Loucy (cell line): ENCODE data around the gene CRYGS.

Source experiments
- CTCF ChIP-seq: fragments of 200-600 bp; sonication (generic); conservative IDR thresholded peaks from 2 replicates; pipeline ENCODE4 v1.5.1; 2014; ENCODE audit warnings: mild to moderate bottlenecking, antibody characterized with exemption, low read length
- EZH2phosphoT487 ChIP-seq: fragments of 200-600 bp; IDR thresholded peaks from 2 replicates; pipeline ENCODE4 v1.6.1; 2018; ENCODE audit warnings: antibody characterized with exemption, mild to moderate bottlenecking, moderate library complexity, borderline replicate concordance

DNA sequence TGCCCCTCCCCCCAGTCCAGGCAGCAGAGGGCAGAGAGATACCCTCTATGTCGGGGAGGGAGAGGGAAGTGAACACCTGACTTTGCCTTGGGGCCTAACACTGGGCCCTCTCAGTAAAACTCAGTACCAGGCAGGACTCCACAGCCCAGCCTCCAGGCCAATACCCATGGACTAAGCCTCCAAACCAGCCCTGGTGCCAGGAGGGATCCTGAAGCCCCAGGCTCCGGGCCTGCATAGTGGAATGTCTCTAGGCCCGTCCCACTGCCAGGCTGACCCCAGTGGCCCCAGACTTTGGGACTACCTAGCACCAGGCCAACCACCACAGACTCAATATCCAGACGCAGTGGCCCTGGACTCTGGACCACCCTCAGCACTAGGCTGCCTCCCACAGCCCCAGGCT, 46.6 kb downstream of the CRYGS start:
- TF ChIP-seq CTCF (no peak), EZH2phosphoT487 (no peak)
